ENCODE measurements around the gene TSSK2.
A peak's percentile ranks its signal among the peaks of the same experiment; 100 is the strongest.

TSSK2 gene

DNA sequence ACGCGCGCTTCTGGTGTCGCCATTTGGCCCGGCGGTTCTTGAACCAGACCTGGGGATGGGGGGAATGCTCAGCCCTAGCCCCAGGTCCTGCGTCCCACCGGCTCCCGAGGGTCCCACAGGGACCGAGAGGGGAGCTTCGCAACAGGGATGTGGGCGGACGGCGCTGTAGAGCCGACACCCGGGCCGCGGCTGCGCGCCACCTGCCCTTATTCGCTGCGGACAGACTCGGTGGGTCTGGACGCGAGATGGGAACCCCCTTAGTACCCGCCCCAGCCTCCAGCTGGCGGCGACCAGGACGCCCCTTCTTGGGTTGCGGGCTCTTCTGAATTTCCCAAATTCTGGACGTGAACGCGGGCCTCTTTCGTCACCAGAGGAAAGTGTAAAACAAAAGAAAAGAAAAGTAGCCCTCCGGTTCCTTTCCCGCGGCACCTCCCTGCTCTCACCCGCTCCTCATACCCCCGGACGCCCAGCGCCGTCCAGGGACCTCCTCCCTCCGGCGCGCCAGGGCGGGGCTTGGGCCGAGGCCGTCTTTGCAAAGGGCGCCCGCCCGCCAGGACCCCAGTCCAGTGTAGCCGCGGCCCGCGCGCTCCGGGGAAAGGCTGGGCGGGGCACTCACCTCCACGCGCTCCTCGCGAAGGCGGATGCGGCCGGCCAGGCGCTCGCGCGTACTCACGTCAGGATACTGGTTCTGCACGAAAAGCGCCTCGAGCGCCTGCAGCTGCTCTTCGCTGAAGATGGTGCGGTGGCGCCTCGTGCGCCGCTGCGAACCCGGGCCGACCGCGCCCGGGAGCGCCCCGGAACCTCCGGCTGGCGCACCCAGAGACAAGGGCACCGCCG lies 18.2 kb downstream of the TSSK2 start:
- TF ChIP-seq, protein P1, sequence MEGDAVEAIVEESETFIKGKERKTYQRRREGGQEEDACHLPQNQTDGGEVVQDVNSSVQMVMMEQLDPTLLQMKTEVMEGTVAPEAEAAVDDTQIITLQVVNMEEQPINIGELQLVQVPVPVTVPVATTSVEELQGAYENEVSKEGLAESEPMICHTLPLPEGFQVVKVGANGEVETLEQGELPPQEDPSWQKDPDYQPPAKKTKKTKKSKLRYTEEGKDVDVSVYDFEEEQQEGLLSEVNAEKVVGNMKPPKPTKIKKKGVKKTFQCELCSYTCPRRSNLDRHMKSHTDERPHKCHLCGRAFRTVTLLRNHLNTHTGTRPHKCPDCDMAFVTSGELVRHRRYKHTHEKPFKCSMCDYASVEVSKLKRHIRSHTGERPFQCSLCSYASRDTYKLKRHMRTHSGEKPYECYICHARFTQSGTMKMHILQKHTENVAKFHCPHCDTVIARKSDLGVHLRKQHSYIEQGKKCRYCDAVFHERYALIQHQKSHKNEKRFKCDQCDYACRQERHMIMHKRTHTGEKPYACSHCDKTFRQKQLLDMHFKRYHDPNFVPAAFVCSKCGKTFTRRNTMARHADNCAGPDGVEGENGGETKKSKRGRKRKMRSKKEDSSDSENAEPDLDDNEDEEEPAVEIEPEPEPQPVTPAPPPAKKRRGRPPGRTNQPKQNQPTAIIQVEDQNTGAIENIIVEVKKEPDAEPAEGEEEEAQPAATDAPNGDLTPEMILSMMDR (IDR thresholded peaks at IDR 0.05; ENCODE audit: poor library complexity, severe bottlenecking) = no peak
- Histone ChIP-seq H3K27ac (ENCODE audit: poor library complexity, severe bottlenecking) (no peak overlapping the region), H3K27me3 (ENCODE audit: insufficient read depth, poor library complexity, severe bottlenecking) (peaks cover 41% of the 10 kb centered on the region), H3K4me1 (ENCODE audit: insufficient read depth, poor library complexity, severe bottlenecking) (peaks cover 3% of the 10 kb centered on the region), H3K4me3 (ENCODE audit: severe bottlenecking) (peak overlapping the region; percentile 7), H3K9me3 (ENCODE audit: severe bottlenecking) (no peaks in the 10 kb centered on the region), H3K36me3 (ENCODE audit: low read depth) (no peaks in the 10 kb centered on the region)
- peak; percentile 33; the same call in 2 of the 3 replicates for ATAC-seq (ENCODE audit: low read depth)
- DNase-seq (ENCODE audit: low spot score) = no peak

DNA sequence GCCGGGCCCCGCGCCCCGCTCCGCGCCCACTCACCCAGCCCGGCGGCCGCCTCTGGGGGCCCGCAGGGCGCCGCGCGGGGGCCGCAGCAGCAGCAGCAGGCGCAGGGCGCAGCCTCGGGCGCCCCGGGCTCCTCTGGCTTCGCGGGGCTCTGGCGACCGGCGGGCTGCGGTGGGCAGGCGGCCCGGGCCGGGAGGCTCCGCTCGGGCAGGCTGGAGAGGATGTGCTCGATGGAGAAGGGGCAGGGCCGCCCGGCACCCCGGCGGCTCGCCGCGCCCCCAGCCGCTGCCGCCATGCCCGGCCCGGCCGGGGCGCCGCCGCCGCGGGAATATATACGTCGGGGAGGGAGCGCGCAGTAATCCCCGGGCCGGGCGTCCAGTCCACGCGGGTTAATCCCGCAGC lies 18.9 kb downstream of the TSSK2 start, which contains the start of gene GSC2:
Gene GSC2 (minus strand): TSS at position 302 of the 400 bp plus-strand sequence. CDS start 9 bp downstream, at position 293.
- Histone ChIP-seq H3K4me3 (ENCODE audit: severe bottlenecking) (peak within 1 kb of the TSS; percentile 7), H3K27ac (ENCODE audit: poor library complexity, severe bottlenecking) (no peak within 1 kb of the TSS), H3K36me3 (ENCODE audit: low read depth) (no peaks in the 10 kb centered on the region), H3K4me1 (ENCODE audit: insufficient read depth, poor library complexity, severe bottlenecking) (peaks cover under 1% of the 10 kb centered on the region), H3K9me3 (ENCODE audit: severe bottlenecking) (no peaks in the 10 kb centered on the region), H3K27me3 (ENCODE audit: insufficient read depth, poor library complexity, severe bottlenecking) (peaks cover 41% of the 10 kb centered on the region)
- ATAC-seq (ENCODE audit: low read depth) (no peak), DNase-seq (ENCODE audit: low spot score) (no peak)
- TF ChIP-seq, protein P1 (IDR thresholded peaks at IDR 0.05; ENCODE audit: poor library complexity, severe bottlenecking) = no peak

DNA sequence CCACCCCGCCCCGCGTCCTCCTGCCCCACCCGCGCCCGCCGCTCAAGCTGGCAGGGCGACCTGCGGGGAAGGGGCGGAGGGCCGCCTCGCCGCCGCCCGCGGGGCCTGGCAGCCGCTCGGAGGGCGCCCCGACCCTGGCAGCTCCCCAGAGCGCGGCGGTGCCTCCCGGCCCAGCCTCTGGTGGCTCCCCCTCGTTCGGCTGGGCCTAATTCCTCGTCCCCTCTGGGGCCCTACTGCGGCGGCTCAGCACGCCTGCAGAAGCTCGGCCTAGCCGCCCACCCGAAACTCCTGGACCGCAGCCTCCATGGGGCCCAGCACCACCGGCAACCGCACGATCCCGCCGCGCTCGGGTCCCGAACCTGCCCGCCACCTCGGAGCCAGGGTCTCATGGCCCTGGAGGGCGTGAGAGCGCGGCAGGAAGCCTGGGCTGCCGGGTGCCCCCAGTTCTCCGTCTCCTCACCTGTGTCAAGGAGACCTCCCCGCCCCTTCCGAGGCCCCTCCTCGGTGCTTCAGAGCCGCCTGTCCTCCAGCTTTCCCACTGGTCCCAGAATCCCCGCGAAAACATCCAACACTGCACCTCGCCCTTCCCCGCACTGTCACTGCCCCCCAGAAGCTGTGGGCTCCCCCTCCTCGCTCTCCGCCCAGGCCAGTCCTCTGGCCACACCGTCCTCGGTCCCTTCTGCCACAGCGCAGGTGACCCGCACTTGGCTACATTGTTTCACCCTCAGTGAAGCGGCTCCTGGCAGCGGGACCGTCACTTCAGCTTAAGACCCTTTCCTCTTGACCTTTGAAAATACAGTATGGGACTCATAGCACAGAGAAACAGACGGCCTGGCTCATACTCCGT lies 19.6 kb downstream of the TSSK2 start:
- ATAC-seq (ENCODE audit: low read depth) (no peak), DNase-seq (ENCODE audit: low spot score) (no peak)
- peaks cover 41% of the 10 kb centered on the region for H3K27me3 ChIP-seq (ENCODE audit: insufficient read depth, poor library complexity, severe bottlenecking)
- H3K36me3 ChIP-seq (ENCODE audit: low read depth) = no peaks in the 10 kb centered on the region
- no peak overlapping the region for H3K4me3 ChIP-seq (ENCODE audit: severe bottlenecking)
- H3K27ac ChIP-seq (ENCODE audit: poor library complexity, severe bottlenecking) = no peak overlapping the region
- H3K4me1 ChIP-seq (ENCODE audit: insufficient read depth, poor library complexity, severe bottlenecking) = no peaks in the 10 kb centered on the region
- TF ChIP-seq, protein P1 (IDR thresholded peaks at IDR 0.05; ENCODE audit: poor library complexity, severe bottlenecking) = no peak
- H3K9me3 ChIP-seq (ENCODE audit: severe bottlenecking) = no peaks in the 10 kb centered on the region

DNA sequence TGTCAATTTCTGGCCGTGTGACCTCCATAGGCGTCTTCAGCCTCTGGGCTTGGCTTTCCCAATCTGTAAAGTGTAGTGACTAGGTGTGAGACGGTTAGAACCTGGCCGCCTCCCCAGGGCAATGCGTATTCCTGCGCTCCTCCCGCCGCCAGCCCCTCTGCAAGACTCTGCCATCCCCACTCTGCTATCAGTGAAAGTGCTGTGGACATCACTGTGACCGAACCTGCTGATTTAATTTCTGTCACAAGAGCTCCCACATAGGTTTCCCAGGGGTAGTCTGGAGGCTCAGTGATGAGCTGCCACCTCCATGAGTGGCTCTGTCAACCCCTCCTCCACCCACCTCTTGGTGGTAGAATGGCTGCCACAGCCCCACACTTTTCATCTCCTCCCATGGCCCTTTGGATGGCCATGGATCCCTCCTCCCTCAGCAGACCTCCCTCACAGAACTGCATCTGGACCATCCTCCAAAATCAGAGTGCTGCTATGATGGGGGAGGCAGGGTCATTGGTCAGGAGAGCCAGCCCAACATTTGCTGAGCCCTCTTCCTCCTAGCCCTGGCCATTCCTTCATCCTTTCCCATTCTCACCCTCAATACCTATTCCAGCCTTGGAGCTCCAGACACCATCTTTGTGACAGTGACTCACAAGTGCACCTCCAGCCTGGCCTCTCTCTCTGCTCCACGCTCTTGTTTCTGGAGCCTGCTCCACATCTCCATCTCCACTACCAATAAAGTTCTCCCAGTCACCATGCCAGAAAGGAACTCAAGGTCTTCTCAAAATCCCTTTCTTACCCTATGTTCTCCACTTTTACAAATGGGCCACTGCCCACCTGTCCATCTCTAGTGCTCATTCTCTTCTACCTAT lies 20.5 kb downstream of the TSSK2 start:
- H3K36me3 ChIP-seq (ENCODE audit: low read depth) = no peaks in the 10 kb centered on the region
- no peaks in the 10 kb centered on the region for H3K4me1 ChIP-seq (ENCODE audit: insufficient read depth, poor library complexity, severe bottlenecking)
- H3K27me3 ChIP-seq (ENCODE audit: insufficient read depth, poor library complexity, severe bottlenecking) = peaks cover 41% of the 10 kb centered on the region
- no peak overlapping the region for H3K27ac ChIP-seq (ENCODE audit: poor library complexity, severe bottlenecking)
- DNase-seq (ENCODE audit: low spot score) = no peak
- TF ChIP-seq, protein P1 (IDR thresholded peaks at IDR 0.05; ENCODE audit: poor library complexity, severe bottlenecking) = no peak
- H3K4me3 ChIP-seq (ENCODE audit: severe bottlenecking) = no peak overlapping the region
- no peaks in the 10 kb centered on the region for H3K9me3 ChIP-seq (ENCODE audit: severe bottlenecking)
- no peak for ATAC-seq (ENCODE audit: low read depth)
